HG02678 (cell line): Measurements from ENCODE around the gene ZNRD2.

Source experiments
- ATAC-seq: cut with Tn5 transposase; IDR thresholded peaks from one replicate; pipeline ENCODE4 v1.9.1; 2021; ENCODE audit warnings: mild to moderate bottlenecking, moderate library complexity; ENCODE audit not compliant: unreplicated experiment

The ZNRD2 gene

DNA sequence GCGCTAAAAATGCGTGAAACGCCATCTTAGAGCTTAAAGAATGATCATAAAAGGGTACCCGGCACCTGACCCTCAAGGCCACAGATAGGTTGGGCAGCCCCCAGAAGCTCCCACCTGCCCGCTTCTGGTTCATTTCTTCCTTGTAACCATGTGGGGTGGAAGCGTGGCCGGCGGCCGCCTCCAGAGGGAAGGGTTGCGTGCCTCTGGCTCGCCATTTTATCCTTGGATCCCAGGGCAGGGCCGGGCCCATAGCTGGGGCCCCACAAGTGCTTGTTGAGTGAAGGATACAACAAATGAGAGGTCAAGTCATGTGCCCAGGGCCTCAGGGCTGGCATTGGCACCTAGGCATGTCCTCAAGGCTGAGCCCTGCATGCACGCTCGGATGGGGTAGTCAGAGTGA lies 51.2 kb downstream of the ZNRD2 start:
- no peak for ATAC-seq
